Stimulated activated CD4-positive, alpha-beta T cell treated with anti-CD3 and anti-CD28 coated beads, TNF-alpha, amount 100 ng/mL, for 48 hours (primary cell): Measurements from ENCODE around the gene C9orf85.
"Not testable (repeated sequence)": the region's sequence is repeated elsewhere in the genome, so short reads cannot be mapped to it uniquely, and the experiment has no call there.

Experiments used
- DNase-seq, 3 donors: peaks; one replicate each; pipeline ENCODE4 v3.0.0-alpha.2; 2020; ENCODE audit warnings: low read depth in 3 of 3

C9orf85 gene

DNA sequence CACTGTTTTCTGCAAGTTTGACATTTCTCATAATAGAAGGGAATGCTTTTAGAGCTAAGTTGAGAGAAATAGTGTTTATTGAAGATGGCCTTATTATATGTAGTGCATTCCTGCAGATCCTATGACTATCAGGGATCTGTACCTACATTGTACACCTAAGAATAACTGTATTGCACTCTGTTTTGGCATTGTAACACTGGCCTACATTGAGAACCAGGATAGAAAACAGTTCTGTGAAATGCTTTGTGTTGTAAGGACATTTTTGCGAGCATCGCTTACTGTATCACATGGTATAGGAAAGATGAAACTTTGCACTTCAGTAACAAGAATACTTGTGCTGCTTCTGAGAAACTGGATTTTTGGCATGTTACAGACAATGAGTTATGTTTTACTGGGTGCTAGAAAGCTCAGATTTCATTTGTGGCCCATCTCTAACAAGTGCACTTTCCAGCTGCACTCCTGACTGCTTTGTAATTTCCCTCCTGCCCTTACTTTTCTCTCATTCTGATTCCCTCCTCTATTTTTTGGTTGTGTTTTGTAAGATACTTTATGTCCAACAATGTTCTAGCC is 30.6 kb downstream of the C9orf85 start:
- DNase-seq = no peak

DNA sequence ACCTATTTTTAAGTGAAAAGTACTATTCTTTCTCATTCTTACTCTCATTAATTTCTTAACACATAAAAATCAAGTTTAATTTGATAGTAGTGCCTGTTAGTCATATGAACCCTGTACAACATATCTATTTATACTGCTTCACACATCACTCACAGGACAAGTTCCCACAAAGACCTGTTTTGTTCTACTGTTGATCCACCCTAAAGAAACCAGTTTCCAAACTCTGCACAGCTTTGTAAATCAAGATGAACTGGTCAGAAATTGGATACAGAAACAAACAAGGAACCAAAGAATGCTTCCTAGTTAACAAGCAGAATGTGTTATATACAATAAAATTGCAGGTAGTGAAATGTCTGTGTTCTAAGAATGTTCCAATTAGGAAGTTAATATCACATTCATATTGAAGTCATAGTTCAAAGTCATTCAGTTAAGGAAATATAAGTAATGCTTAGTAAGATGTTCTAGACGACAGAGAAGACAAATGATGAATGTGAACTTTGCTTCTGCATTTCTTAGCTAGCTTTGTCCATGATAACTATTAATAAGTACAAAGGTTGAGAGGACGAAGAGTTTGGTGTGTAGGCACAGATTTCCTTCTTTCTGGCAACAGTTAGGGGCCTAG is 33.4 kb downstream of the C9orf85 start:
- no peak for DNase-seq

DNA sequence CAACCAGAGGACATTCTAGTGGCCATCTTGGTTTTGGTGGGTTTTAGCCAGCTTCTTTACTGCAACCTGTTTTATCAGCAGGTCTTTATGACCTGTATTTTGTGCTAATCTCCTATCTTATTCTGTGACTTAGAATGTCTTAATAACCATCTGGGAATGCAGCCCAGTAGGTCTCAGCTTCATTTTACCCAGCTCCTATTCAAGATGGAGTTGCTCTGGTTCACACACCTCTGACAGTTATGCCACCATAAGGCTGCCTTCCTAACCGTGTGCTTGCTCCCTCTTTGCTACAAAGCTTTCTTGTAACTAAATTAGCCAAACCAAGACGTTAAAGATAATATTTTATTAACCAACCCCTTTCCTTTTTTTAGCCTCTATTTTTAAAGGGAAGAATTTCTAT is 43.2 kb downstream of the C9orf85 start:
- DNase-seq = not testable (repeated sequence)

DNA sequence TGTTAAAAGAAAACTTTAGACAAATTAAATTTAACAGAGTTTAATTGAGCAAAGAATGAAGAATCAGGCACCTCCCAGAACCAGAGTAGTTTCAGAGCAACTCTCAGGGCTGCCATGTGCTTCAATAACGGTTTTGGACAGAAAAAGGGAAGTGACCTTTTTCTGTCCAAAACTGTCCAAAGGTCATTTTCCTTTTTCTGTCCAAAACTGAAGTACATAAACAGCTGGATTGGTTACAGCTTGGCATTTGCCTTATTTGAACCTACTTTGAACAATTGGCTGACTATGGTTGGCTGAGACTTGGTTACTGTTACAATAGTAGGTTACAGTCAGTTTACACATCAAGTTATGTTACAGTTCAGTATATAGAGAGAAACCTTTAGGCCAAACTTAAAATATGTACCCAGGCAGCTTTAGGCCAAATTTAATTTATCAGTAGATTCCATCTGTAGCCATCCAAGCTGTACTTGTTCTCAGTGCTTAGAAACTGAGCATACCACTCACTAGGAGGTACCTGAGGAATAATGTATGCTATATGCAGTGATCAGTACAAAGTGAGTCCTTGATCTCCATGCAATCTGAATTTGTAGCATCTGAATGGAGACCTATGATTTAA is 44.0 kb downstream of the C9orf85 start:
- no peak for DNase-seq

DNA sequence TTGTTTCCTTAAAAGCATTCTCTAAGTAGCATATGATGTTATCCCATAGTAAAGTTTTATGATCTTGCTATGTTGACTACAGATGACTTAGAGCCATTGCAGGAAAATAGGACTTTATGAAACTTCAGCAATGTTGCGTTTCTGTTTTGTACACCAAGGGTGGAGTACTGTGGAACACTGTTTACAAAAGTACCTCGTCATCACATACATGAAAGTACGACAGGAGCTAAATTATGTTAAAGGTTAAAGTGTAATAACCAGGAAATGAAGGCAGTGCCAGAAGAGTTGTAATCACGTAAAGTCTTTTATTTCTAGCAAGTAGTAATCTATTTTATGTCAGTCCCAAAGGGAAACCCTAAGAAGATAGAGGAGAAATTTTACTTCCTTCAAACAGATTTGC is 50.9 kb downstream of the C9orf85 start:
- DNase-seq = no peak

DNA sequence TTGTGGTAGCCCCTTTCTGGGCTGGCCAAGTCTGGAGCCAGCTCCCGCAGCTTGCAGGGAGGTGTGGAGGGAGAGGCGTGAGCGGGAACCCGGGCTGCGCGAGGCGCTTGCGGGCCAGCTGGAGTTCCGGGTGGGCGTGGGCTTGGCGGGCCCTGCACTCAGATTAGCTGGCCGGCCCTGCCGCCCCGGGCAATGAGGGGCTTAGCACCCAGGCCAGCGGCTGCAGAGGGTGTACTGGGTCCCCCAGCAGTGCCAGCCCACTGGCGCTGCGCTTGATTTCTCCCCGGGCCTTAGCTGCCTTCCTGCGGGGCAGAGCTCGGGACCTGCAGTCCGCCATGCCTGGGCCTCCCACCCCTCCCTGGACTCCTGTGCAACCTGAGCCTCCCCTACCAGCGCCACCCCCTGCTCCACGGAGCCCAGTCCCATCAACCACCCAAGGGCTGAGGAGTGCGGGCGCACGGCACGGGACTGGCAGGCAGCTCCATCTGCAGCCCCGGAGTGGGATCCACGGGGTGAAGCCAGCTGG is 52.1 kb downstream of the C9orf85 start:
- not testable (repeated sequence) for DNase-seq

DNA sequence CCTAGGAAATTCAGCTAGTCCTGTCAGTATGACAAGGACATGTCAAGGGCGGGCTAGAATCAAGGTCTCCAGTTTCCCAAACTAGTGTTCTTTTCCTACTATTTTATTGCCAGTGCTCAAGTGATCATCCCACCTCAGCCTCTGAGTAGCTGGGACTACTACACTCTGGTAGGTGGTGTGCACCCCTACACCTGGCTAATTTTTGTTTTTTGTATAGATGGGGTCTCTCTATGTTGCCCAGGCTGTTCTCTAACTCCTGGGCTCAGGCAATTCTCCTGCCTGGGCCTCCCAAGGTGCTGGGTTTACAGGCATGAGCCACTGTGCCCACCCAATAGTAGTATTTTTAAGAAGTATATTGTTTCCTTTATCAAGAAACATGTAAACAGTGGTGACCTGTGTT is 54.0 kb downstream of the C9orf85 start:
- DNase-seq = no peak

DNA sequence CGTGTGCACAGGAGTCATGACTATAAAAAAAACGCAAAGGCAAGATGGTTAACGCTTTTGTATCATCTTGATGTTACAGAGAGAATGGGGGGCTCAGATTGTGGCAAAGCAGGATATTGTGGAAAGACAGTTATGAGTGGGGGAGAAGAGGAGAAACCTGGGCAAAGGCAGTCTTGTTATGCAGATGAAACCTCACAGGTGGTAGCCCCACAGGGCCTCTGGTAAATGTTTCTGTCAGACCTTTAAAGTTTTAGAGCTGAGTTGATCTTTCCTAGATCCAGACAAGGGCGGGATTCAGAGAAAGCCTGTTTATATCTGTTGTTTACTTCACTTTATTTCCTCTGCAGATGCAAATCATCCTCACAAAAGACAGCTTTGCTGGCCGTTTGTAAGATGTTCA is 55.2 kb downstream of the C9orf85 start:
- DNase-seq = no peak

DNA sequence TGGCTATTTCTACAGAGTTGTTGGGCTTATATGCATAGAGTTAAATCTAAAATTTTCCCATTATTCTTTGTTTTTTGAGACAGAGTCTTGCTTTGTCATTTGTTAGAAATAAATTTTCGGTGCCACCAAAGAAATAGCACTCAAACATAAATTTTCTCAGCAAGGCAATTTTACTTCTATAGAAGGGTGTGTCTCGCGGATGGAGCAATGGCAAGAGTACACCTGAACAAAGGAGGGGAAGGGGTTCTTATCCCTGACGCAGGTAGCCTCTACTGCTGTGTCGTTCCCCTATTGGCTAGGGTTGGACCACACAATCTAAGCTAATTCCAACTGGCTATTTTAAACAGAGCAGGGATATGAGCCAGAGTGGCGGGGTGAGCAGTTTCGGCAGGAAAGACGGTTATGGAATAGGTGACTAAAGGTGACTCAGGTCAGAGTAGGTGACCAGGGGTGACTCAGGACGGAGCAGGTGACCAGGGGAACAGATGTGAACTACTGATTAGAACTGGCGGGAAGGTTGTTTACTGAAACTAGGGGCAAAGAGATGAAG is 57.2 kb downstream of the C9orf85 start:
- no peak for DNase-seq

DNA sequence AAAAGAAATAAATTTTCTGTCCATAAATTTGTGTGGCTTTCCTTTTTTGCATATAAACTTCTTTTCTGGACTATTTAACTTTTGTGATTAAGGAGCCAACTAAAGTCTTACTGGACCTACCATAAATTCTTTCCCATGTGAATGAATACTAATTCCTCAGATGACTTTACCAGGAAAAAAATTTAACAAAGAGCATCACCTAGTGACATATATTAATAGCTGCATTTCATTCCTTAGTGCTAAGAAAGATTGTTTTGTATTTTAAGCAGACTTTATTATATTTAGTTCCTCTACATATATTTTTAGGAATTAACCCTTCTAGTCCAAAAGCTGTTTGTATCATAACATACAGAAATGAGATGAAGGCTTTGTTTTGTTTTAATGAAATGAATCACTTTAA is 64.4 kb downstream of the C9orf85 start:
- DNase-seq = no peak

DNA sequence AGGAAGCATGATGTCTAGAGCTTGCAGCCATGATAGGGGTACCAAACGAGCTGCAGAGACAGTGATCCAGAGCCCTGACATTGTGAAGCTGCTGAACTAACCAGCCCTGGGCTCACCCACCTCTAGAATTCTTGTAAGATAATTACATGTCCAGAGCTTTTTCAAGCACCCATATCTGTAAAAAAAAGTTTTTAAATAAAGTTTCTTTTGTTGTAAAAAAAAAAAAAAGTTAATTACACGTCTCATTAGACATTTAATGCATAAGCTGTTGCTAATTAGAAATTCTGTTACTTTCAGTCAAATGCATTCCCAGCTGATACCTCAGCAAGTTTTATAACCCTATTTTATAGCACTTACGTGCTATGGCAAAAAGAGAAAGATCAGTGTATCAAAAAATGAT is 65.6 kb downstream of the C9orf85 start:
- DNase-seq = no peak

DNA sequence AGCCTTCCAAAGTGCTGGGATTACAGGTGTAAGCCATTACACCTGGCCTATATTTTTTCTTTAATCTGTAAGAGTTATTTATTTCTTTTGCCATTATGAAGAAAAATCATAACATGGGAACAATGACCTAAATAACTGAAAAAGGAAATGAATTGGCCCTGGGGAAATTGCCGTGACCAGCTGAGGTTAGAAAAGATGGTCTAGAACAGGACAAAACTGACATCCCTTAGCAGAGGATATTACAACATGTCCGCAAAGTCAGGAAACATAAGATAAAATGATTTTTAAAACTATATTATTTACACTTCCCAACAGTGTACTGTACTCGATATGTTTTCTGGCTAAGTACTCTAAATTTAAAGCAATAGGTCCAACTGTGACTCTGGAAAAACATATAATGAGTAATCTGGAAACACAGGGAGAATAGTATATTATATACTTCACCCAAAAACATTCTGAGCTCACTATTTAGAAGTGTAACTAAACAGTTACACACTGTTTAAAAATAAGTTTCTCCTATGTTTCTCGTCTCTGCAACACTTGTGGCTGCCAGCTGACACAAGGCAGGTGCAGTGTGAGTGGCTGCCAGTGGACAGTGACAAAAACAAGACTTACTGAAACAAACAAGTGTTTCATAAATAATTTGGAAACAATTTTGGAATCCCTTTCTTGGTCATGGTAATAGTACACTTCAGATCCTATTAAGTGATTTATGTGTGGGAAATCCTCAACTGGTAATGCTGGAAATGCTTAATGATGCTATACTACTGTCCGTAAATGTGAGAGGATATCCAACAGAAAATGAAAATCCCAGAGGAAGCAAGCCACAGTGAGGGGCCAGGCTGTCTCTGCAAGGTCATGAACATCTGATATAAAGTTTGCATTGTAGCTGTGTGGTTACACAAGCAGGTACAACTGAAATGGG is 69.1 kb downstream of the C9orf85 start:
- DNase-seq = no peak

DNA sequence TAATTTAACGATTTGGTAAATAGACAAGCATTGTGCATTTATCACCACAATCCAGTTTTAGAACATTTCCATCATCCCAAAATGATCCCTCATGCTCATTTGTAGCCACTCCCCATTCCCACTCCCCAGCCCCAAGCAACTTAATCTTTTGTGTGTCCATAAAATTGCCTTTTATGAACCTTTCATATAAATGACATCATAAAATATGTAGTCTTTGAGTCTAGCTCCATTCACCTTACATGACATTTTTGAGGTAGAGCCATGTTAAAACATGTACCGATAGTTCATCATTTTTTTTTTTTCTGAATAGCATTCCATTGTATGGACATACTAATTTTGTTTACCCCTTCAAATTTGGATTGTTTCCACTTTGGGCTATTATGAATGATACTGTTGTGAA is 70.5 kb downstream of the C9orf85 start:
- no peak for DNase-seq

DNA sequence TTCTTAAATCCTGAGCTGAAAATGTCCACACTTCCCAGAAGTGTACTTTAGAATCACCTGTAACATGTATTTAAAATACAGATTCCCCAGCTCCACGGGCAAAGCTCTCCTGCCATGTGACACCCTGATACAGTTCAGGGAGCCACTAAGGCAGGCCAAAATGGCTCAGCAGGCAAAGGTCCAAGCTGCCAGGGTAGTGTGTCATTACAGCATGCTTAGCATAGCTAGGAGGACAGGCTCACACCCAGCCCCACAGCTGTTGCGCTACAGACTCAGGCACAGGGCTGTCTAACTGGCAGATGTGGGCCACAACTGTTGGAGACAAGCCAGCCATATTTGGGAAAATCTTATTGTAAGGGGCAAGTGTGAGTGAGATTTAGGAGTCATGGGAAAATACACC is 73.0 kb downstream of the C9orf85 start:
- DNase-seq = no peak

DNA sequence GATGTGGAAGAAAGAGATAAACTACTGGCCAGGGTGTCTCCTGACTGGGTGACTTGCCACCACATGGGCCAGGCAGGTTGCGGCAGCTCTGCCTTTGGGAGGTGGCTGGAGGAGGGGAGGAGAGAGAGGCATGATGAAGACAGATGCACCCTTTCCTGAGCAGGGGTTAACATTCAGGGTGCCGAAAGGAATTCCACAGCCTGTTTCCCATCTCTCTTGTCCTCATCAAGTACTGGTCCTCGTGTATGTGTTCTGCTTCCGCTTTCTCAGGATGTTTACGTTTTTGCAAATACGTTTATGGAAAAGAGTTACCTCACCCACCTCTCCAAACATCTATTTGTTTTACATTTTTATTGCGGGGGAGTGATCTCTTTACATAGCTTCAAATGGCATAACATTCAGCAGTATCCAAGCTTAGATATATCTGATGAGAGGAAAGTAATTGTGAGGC is 73.4 kb downstream of the C9orf85 start:
- DNase-seq = no peak

DNA sequence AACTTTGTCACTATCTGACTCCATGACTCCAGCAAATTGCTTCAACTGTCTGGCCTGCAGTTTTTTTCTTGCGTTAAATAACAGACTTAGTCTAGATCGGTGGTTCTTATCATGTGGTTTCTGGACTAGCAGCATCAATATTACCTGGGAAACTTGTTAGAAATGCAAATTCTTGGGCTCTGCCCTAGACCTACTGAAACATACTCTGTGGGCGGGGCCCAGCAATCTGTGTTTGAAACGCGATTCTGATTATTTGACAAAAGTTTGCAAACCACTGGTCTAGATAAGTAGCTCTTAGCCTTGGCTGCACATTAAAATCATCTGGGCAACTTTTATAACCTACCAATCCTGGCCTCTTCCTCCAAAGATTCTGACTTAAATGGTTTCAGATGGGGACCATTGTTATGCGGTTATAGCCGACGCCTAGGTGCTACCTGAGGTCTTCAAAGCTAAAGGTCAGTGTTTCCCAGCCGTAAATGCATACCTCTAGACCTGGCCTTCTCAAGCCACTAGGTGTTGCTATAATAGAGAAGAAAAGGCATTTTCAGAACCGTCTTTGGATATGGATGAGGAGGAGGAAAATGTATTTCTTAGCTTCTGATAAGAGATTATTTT is 74.0 kb downstream of the C9orf85 start:
- no peak for DNase-seq

DNA sequence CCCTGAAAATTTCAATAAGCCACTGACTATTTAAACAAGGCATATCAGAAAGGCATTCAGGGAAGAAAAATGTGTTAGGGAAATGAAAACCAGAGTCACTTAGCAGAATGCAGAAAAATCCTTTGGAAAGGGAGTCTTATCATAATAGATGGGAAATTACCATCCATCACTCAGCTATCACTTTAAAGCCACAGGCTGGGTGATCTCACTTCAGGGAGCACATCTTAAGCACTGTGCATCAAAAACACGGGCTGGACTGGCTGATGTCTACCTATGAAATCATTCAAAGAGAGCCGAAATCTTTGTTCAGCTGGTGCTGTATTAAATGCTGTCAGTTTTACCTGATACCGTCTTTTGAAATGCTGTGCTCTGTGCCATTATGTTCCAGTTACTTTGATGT is 75.5 kb downstream of the C9orf85 start:
- no peak for DNase-seq

DNA sequence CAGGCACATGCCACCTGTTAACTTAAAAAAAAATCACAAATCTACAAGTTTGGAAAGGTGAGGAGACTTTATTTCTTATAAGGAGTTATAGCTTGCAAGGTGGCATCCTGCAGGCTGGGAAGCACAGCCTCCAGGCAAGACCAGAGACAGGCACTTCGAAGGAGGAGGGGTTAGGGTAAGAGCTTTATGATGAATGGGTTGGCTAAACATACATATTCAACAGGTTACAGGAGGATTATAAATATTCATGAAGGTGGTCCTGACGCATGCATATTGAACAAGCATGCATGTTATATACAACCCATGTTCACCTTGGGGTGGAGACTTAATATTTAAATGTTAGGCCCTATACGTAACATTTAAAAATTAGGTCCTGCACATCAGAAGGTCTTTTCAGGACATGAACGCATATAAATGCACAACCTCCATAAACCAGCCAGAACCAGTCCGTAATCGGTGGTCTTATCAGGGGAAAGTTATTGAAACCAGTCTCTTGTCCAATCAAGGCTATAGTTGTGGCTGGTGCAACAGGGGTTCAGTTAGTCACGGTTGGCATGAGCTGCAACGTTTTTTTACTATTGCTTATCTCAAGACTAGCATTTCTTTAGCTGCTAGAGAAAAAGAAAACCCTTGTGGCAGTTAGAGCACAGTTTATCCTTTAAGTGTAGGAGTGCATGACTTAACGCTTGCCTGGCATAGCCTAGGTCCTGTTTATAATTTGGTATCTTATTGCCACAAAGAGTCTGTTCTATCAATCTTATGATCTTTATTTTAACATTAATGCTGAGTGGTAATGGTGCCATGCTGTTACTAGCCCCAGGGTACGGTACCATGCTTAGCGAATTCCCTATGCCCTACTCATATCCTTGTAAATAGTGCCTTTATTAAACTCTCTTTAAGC is 76.3 kb downstream of the C9orf85 start:
- no peak for DNase-seq

DNA sequence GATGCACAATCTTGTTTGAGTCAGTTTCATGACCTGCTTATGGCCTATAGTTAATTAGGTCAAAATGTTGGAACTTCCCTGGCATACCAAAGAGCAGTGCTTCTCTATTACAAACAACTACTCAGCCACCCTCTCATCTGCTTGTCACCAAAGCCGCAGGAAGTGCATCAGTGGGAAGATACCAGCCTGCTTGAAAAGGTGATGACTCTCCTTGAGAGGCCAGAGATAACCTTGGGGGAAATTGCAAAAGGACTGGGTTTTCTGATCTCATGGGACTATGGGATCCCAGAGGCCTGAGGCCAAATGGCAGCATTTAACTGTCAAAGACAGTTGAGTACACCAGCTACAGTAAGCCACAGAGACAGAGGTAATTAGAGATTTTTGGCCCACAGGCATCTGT is 79.0 kb downstream of the C9orf85 start:
- no peak for DNase-seq

DNA sequence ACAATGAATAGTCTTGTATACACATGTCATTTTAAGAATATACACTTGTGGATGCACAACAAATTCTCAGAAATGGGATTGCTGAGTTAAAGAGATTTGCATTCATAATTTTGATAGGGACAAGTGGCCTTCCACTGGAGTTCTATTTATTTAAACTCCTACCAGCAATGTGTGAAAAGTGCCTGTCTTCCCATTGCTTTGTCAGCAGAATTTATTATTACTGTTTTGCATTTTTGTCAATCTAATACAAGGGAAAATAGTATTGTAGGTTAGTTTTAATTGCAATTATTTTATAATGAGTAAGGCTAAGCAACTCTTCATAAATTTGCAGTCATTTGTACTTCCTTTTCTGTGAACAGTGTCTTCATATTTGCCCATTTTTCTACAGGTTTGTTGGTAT is 94.0 kb downstream of the C9orf85 start:
- DNase-seq = no peak
